Jurkat, Clone E6-1 (cell line): Measurements from ENCODE around the gene SLC34A1. TPM values are rescaled to one million over a fixed set of nuclear protein-coding genes. Genes with fewer than 3 reads are reported as not detected.
"Not testable (repeated sequence)": the region's sequence is repeated elsewhere in the genome, so short reads cannot be mapped to it uniquely, and the experiment has no call there.

ENCODE experiments used
- DNase-seq: peaks from one replicate; pipeline ENCODE4 v3.0.0-alpha.2; 2011; ENCODE audit warnings: low read depth, low spot score
- H3K4me3 ChIP-seq: 2 replicates; pipeline ENCODE4 v1.5.1; 2011; ENCODE audit warnings: mild to moderate bottlenecking, low read length, control low read depth, moderate library complexity
- polyA plus RNA-seq: library from polyadenylated mRNA; unstranded; fragments of >200 nt; gene quantifications from one replicate; pipeline ENCODE4 v1.2.1, GENCODE V29; 2012; ENCODE audit warnings: missing spikeins; ENCODE audit not compliant: insufficient read length, insufficient read depth

Gene SLC34A1
- polyA plus RNA-seq = not detected

- DNase-seq = no peak
- H3K4me3 ChIP-seq = no peak within 1 kb of the TSS
These were observed at the start of gene SLC34A1 for GRCh38 chr5:177384134-177384533. Gene SLC34A1 (plus strand): TSS chr5:177384434. CDS start chr5:177385742, 1,308 bp downstream.

- no peak for DNase-seq
- no peak overlapping the region for H3K4me3 ChIP-seq
These were observed 49.2 kb upstream of the SLC34A1 start for GRCh38 chr5:177334781-177335700.

- no peak overlapping the region for H3K4me3 ChIP-seq
- DNase-seq = no peak
These were observed 48.6 kb upstream of the SLC34A1 start for GRCh38 chr5:177335701-177336065.

- DNase-seq = peak; percentile 48
- H3K4me3 ChIP-seq = no peak overlapping the region
These were observed 48.1 kb upstream of the SLC34A1 start for GRCh38 chr5:177336112-177336511.

GRCh38 chr5:177336603-177337494 lies 47.4 kb upstream of the SLC34A1 start:
- no peak for DNase-seq
- no peak overlapping the region for H3K4me3 ChIP-seq

GRCh38 chr5:177338251-177339106 lies 45.8 kb upstream of the SLC34A1 start:
- DNase-seq = no peak

GRCh38 chr5:177339107-177339638 lies 45.1 kb upstream of the SLC34A1 start:
- H3K4me3 ChIP-seq = no peak overlapping the region
- no peak for DNase-seq

More at GRCh38 chr5:177338251-177339106, 45.8 kb upstream of the SLC34A1 start:
- H3K4me3 ChIP-seq = no peak overlapping the region

GRCh38 chr5:177343000-177343399 lies 41.2 kb upstream of the SLC34A1 start:
- DNase-seq, H3K4me3 ChIP-seq: not testable (repeated sequence)

GRCh38 chr5:177343777-177344176 lies 40.5 kb upstream of the SLC34A1 start:
- H3K4me3 ChIP-seq = no peak overlapping the region
- DNase-seq = no peak

GRCh38 chr5:177344891-177345290 lies 39.3 kb upstream of the SLC34A1 start:
- H3K4me3 ChIP-seq = no peak overlapping the region
- DNase-seq = no peak

- H3K4me3 ChIP-seq = no peak overlapping the region
- no peak for DNase-seq
These were observed 37.4 kb upstream of the SLC34A1 start for GRCh38 chr5:177346820-177347219.

- no peak overlapping the region for H3K4me3 ChIP-seq
- no peak for DNase-seq
These were observed 36.5 kb upstream of the SLC34A1 start for GRCh38 chr5:177347699-177348098.

- no peak overlapping the region for H3K4me3 ChIP-seq
- DNase-seq = no peak
These were observed 34.9 kb upstream of the SLC34A1 start for GRCh38 chr5:177349362-177349647.

- H3K4me3 ChIP-seq = no peak overlapping the region
- DNase-seq = no peak
These were observed 34.5 kb upstream of the SLC34A1 start for GRCh38 chr5:177349762-177350161.

GRCh38 chr5:177350776-177351391 lies 33.4 kb upstream of the SLC34A1 start:
- H3K4me3 ChIP-seq = peak overlapping the region; percentile 72
- no peak for DNase-seq

- H3K4me3 ChIP-seq = peak within 1 kb of the TSS; percentile 72
- DNase-seq = peak; percentile 97
These were observed 32.6 kb upstream of the SLC34A1 start, which contains the start of gene LMAN2 for GRCh38 chr5:177351392-177352329. Gene LMAN2 (minus strand): TSS chr5:177351668. CDS start chr5:177351647, 21 bp downstream.

- DNase-seq = no peak
- H3K4me3 ChIP-seq = no peak overlapping the region
These were observed 31.1 kb upstream of the SLC34A1 start for GRCh38 chr5:177353093-177353492.
